HCT116 (cell line): Measurements from ENCODE around the gene ALAS1. TPM values are rescaled to one million over a fixed set of nuclear protein-coding genes. Genes with fewer than 3 reads are reported as not detected.
A peak's percentile ranks its signal among the peaks of the same experiment; 100 is the strongest.

ENCODE experiments used
- ATAC-seq: fragments of 200-7000 bp; cut with Tn5 transposase; 2 replicates; pipeline ENCODE4 v1.9.1; 2020; ENCODE audit warnings: mild to moderate bottlenecking, moderate library complexity
- BruUV-seq: library from RNA; stranded (reverse); fragments of 400-500 nt; replicated peaks from 2 replicates; lab custom pipeline; 2021; lab: Mats Ljungman, UMichigan
- CTCF ChIA-PET: fragments of 300-600 bp; sonication (Branson Sonifier 250); formaldehyde crosslinking; loops from one replicate; lab custom pipeline; 2021; ENCODE audit warnings: antibody characterized with exemption; lab: Charles Lee
- POLR2A ChIA-PET: fragments of 300-600, 350-600 bp; sonication (Branson Sonifier 250); formaldehyde crosslinking; loops from one replicate; lab custom pipeline; 2021; ENCODE audit warnings: antibody characterized with exemption; lab: Charles Lee
- RAD21 ChIA-PET, 2 experiments: fragments of 300-600 bp; sonication (Branson Sonifier 250); formaldehyde crosslinking; loops; one replicate each; lab custom pipeline; 2023; ENCODE audit warnings: low total read pairs in 2 of 2; ENCODE audit not compliant: uncharacterized antibody in 2 of 2, unreplicated experiment in 2 of 2, low non-redundant PET in 1 of 2; lab: Charles Lee
- DNase-seq: peaks from one replicate; pipeline ENCODE4 v3.0.0-alpha.2; 2010; ENCODE audit warnings: low read depth, low spot score
- H2AFZ ChIP-seq: fragments of 200-600 bp; shearing (Covaris generic), sonication (generic); 2 replicates; pipeline ENCODE4 v1.6.1; 2017; ENCODE audit warnings: low read depth, mixed run types, mixed read lengths, antibody characterized with exemption, low read length; ENCODE audit not compliant: poor library complexity, severe bottlenecking
- H3K27ac ChIP-seq: 2 replicates; pipeline ENCODE4 v1.5.1; 2012; ENCODE audit warnings: low read depth, low read length
- H3K27me3 ChIP-seq: fragments of 200-600 bp; sonication (generic); 2 replicates; pipeline ENCODE4 v1.6.1; 2016; ENCODE audit warnings: mixed run types, low read length, mixed read lengths; ENCODE audit not compliant: insufficient read depth
- H3K36me3 ChIP-seq, 2 experiments: fragments of 200-500 bp in 1 of 2; fragments of 200-600 bp in 1 of 2; sonication (Bioruptor generic) in 1 of 2; sonication (generic) in 1 of 2; 2 replicates each; pipeline versions ENCODE4 v1.5.1 to v1.6.1; 2014 to 2016; ENCODE audit warnings: low read length in 2 of 2, inconsistent platforms in 1 of 2, mixed read lengths in 1 of 2, mixed run types in 1 of 2; ENCODE audit not compliant: insufficient read depth in 2 of 2, control insufficient read depth in 1 of 2
- H3K4me1 ChIP-seq, 2 experiments: fragments of 200-600 bp in 1 of 2; sonication (generic) in 1 of 2; 2 replicates each; pipeline versions ENCODE4 v1.5.1 to v1.6.1; 2012 to 2017; ENCODE audit warnings: low read length in 2 of 2, inconsistent platforms in 1 of 2, mild to moderate bottlenecking in 1 of 2, mixed read lengths in 1 of 2, mixed run types in 1 of 2, moderate library complexity in 1 of 2; ENCODE audit not compliant: insufficient read depth in 2 of 2, control insufficient read depth in 1 of 2
- H3K4me2 ChIP-seq: fragments of 200-600 bp; sonication (generic); 2 replicates; pipeline ENCODE4 v1.6.1; 2017; ENCODE audit warnings: mixed run types, low read length, mixed read lengths
- H3K4me3 ChIP-seq, 2 experiments: fragments of 200-600 bp in 1 of 2; sonication (generic) in 1 of 2; replicated peaks in 1 of 2; 2 replicates each; pipeline ENCODE4 v1.5.1; 2011 to 2016; ENCODE audit warnings: low read length in 2 of 2, control low read depth in 1 of 2, low read depth in 1 of 2, mild to moderate bottlenecking in 1 of 2, mixed read lengths in 1 of 2, mixed run types in 1 of 2
- H3K79me2 ChIP-seq: fragments of 200-600 bp; sonication (generic); 2 replicates; pipeline ENCODE4 v1.6.1; 2017; ENCODE audit warnings: mild to moderate bottlenecking, mixed run types, low read length, moderate library complexity, mixed read lengths; ENCODE audit not compliant: insufficient read depth
- H3K9ac ChIP-seq: fragments of 200-600 bp; sonication (generic); 2 replicates; pipeline ENCODE4 v1.6.1; 2016; ENCODE audit warnings: low read length, mixed read lengths
- H3K9me2 ChIP-seq: fragments of 200-600 bp; sonication (generic), shearing (Covaris generic); 2 replicates; pipeline ENCODE4 v1.6.1; 2017; ENCODE audit warnings: mixed run types, mild to moderate bottlenecking, moderate library complexity; ENCODE audit not compliant: insufficient read depth
- H3K9me3 ChIP-seq, 2 experiments: fragments of 200-500 bp in 1 of 2; fragments of 200-600 bp in 1 of 2; sonication (Bioruptor generic) in 1 of 2; sonication (generic) in 1 of 2; 2 replicates each; pipeline ENCODE4 v1.6.1; 2014 to 2017; ENCODE audit warnings: low read length in 2 of 2, mixed read lengths in 2 of 2, inconsistent platforms in 1 of 2, low read depth in 1 of 2, mild to moderate bottlenecking in 1 of 2, mixed run types in 1 of 2, moderate library complexity in 1 of 2; ENCODE audit not compliant: control insufficient read depth in 1 of 2, insufficient read depth in 1 of 2
- H4K20me1 ChIP-seq: fragments of 200-600 bp; sonication (generic), shearing (Covaris generic); 2 replicates; pipeline ENCODE4 v1.6.1; 2017; ENCODE audit warnings: mixed run types, mild to moderate bottlenecking, moderate library complexity; ENCODE audit not compliant: insufficient read depth
- CBX3 ChIP-seq: IDR thresholded peaks from 2 replicates; pipeline ENCODE4 v1.6.1; 2012; ENCODE audit warnings: low read depth
- CEBPB ChIP-seq: IDR thresholded peaks from 2 replicates; pipeline ENCODE4 v1.6.1; 2012; ENCODE audit warnings: low read depth
- EGR1 ChIP-seq: IDR thresholded peaks from 2 replicates; pipeline ENCODE4 v1.6.1; 2012; ENCODE audit warnings: low read depth
- EZH2phosphoT487 ChIP-seq: fragments of 200-600 bp; IDR thresholded peaks from 2 replicates; pipeline ENCODE4 v1.6.1; 2018; ENCODE audit warnings: antibody characterized with exemption, borderline replicate concordance
- FOSL1 ChIP-seq: IDR thresholded peaks from 2 replicates; pipeline ENCODE4 v1.6.1; 2012; ENCODE audit warnings: low read depth
- POLR2AphosphoS5 ChIP-seq: IDR thresholded peaks from 2 replicates; pipeline ENCODE4 v1.6.1; 2011; ENCODE audit warnings: mild to moderate bottlenecking, low read depth, low read length, moderate library complexity
- RAD21 ChIP-seq: IDR thresholded peaks from 2 replicates; pipeline ENCODE4 v1.6.1; 2012; ENCODE audit warnings: low read depth, mild to moderate bottlenecking
- SIN3A ChIP-seq: IDR thresholded peaks from 2 replicates; pipeline ENCODE4 v1.6.1; 2012; ENCODE audit warnings: low read depth
- SP1 ChIP-seq: IDR thresholded peaks from 2 replicates; pipeline ENCODE4 v1.6.1; 2012; ENCODE audit warnings: low read depth
- TCF7L2 ChIP-seq: IDR thresholded peaks from 2 replicates; pipeline ENCODE4 v1.7.0; 2011; ENCODE audit warnings: borderline replicate concordance, inconsistent platforms; ENCODE audit not compliant: insufficient read depth, insufficient read length; ENCODE audit errors: extremely low read depth
- YY1 ChIP-seq: IDR thresholded peaks from 2 replicates; pipeline ENCODE4 v1.6.1; 2011; ENCODE audit warnings: low read length, low read depth, moderate library complexity, mild to moderate bottlenecking; ENCODE audit not compliant: insufficient replicate concordance; ENCODE audit errors: extremely low read depth
- ZFX ChIP-seq: fragments of 450-650 bp; IDR thresholded peaks from 2 replicates; pipeline ENCODE4 v1.6.1; 2017
- ZNF274 ChIP-seq: fragments of 200-500 bp; sonication (Bioruptor generic); IDR thresholded peaks from 2 replicates; pipeline ENCODE4 v1.6.1; 2014; ENCODE audit warnings: mild to moderate bottlenecking, low read depth, low read length, inconsistent platforms
- intact Hi-C: fragments of 100-400 bp; cut with micrococcal nuclease; formaldehyde crosslinking; loops from 2 replicates; pipeline ENCODE4 v1.10.0; 2022
- total RNA-seq: library from RNA; stranded (reverse); gene quantifications from one replicate; pipeline ENCODE4 v1.2.1, GENCODE V29; 2021; ENCODE audit not compliant: unreplicated experiment
- TF ChIP-seq, protein P1 (sequence below): IDR thresholded peaks from 2 replicates; pipeline ENCODE4 v1.6.1; 2011; ENCODE audit warnings: mild to moderate bottlenecking, low read length, moderate library complexity; ENCODE audit not compliant: insufficient replicate concordance; ENCODE audit errors: extremely low read depth
- TF ChIP-seq, protein P2 (sequence below): IDR thresholded peaks from 2 replicates; pipeline ENCODE4 v1.6.1; 2012; ENCODE audit warnings: low read depth
- TF ChIP-seq, protein P3 (sequence below), 3 experiments: fragments of 200-600 bp in 1 of 3; sonication (generic) in 1 of 3; IDR thresholded peaks in 2 of 3; conservative IDR thresholded peaks in 1 of 3; 2 replicates each; pipeline ENCODE4 v1.5.1; 2012 to 2017; ENCODE audit warnings: low read depth in 2 of 3, low read length in 2 of 3, antibody characterized with exemption in 1 of 3, borderline replicate concordance in 1 of 3, control low read depth in 1 of 3, mild to moderate bottlenecking in 1 of 3, mixed read lengths in 1 of 3, mixed run types in 1 of 3, moderate library complexity in 1 of 3; ENCODE audit not compliant: insufficient read depth in 1 of 3

Gene ALAS1
- total RNA-seq, 1 experiment from 2014 or later: 74.0 TPM

DNA sequence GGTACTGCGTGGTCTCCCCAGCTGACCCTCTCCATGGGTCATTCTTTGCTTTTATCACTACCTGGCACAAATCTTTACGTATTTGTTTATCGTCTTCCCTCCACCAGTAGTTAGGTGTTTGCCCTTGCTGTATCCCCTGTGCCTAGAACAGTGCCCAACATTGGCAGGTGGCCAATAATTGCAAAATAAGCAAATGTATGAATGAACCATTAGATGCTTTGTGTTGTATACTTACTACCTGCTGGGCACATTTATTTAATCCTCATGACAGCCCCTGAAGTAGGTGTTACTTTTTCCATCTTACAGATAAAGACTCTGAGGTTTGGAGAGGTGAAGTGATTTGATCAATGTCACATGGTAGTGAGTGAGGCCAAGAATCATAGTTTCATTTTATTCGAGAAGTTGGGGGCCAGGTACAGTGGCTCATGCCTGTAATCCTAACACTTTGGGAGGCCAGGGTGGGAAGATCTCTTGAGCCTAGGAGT lies 43.0 kb downstream of the ALAS1 start:
- no peaks in the 10 kb centered on the region for H3K27me3 ChIP-seq

More for the DNA sequence above, 43.0 kb downstream of the ALAS1 start:
- H3K9ac ChIP-seq: peak overlapping the region; percentile 87; the same call in 1 of the 2 replicates
- peak overlapping the region; percentile 84 for H3K4me2 ChIP-seq
- no peaks in the 10 kb centered on the region for H3K36me3 ChIP-seq
- H3K9me3 ChIP-seq: peaks cover 0 to 4% of the 10 kb centered on the region in 2 experiments; a peak in 1 of 4 replicates
- no peak overlapping the region for H2AFZ ChIP-seq
- RAD21 ChIA-PET: no interaction called here
- H4K20me1 ChIP-seq: no peaks in the 10 kb centered on the region
- H3K27ac ChIP-seq: peak overlapping the region; percentile 98
- H3K79me2 ChIP-seq: peaks cover 25% of the 10 kb centered on the region
- H3K4me3 ChIP-seq: no peak overlapping the region; a peak in 1 of 4 replicates
- TF ChIP-seq CBX3: no peak
- TF ChIP-seq, protein P1, sequence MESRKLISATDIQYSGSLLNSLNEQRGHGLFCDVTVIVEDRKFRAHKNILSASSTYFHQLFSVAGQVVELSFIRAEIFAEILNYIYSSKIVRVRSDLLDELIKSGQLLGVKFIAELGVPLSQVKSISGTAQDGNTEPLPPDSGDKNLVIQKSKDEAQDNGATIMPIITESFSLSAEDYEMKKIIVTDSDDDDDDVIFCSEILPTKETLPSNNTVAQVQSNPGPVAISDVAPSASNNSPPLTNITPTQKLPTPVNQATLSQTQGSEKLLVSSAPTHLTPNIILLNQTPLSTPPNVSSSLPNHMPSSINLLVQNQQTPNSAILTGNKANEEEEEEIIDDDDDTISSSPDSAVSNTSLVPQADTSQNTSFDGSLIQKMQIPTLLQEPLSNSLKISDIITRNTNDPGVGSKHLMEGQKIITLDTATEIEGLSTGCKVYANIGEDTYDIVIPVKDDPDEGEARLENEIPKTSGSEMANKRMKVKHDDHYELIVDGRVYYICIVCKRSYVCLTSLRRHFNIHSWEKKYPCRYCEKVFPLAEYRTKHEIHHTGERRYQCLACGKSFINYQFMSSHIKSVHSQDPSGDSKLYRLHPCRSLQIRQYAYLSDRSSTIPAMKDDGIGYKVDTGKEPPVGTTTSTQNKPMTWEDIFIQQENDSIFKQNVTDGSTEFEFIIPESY: no peak
- no peak for TF ChIP-seq RAD21
- no peak for TF ChIP-seq SIN3A
- TF ChIP-seq SP1: no peak
- TF ChIP-seq CEBPB: no peak
- no peak for TF ChIP-seq EZH2phosphoT487
- TF ChIP-seq TCF7L2: no peak
- TF ChIP-seq POLR2AphosphoS5: no peak
- TF ChIP-seq, protein P2, sequence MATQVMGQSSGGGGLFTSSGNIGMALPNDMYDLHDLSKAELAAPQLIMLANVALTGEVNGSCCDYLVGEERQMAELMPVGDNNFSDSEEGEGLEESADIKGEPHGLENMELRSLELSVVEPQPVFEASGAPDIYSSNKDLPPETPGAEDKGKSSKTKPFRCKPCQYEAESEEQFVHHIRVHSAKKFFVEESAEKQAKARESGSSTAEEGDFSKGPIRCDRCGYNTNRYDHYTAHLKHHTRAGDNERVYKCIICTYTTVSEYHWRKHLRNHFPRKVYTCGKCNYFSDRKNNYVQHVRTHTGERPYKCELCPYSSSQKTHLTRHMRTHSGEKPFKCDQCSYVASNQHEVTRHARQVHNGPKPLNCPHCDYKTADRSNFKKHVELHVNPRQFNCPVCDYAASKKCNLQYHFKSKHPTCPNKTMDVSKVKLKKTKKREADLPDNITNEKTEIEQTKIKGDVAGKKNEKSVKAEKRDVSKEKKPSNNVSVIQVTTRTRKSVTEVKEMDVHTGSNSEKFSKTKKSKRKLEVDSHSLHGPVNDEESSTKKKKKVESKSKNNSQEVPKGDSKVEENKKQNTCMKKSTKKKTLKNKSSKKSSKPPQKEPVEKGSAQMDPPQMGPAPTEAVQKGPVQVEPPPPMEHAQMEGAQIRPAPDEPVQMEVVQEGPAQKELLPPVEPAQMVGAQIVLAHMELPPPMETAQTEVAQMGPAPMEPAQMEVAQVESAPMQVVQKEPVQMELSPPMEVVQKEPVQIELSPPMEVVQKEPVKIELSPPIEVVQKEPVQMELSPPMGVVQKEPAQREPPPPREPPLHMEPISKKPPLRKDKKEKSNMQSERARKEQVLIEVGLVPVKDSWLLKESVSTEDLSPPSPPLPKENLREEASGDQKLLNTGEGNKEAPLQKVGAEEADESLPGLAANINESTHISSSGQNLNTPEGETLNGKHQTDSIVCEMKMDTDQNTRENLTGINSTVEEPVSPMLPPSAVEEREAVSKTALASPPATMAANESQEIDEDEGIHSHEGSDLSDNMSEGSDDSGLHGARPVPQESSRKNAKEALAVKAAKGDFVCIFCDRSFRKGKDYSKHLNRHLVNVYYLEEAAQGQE: no peak
- TF ChIP-seq, protein P3, sequence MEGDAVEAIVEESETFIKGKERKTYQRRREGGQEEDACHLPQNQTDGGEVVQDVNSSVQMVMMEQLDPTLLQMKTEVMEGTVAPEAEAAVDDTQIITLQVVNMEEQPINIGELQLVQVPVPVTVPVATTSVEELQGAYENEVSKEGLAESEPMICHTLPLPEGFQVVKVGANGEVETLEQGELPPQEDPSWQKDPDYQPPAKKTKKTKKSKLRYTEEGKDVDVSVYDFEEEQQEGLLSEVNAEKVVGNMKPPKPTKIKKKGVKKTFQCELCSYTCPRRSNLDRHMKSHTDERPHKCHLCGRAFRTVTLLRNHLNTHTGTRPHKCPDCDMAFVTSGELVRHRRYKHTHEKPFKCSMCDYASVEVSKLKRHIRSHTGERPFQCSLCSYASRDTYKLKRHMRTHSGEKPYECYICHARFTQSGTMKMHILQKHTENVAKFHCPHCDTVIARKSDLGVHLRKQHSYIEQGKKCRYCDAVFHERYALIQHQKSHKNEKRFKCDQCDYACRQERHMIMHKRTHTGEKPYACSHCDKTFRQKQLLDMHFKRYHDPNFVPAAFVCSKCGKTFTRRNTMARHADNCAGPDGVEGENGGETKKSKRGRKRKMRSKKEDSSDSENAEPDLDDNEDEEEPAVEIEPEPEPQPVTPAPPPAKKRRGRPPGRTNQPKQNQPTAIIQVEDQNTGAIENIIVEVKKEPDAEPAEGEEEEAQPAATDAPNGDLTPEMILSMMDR (IDR thresholded peaks at IDR 0.05 in 2 of 3, conservative IDR thresholded peaks at IDR 0.05 in 1 of 3; ENCODE audit: borderline replicate concordance in 1 of 3, insufficient read depth in 1 of 3, low read depth in 2 of 3, low read length in 2 of 3): no peak
- TF ChIP-seq EGR1: no peak
- no peak for TF ChIP-seq ZNF274
- TF ChIP-seq YY1: no peak
- TF ChIP-seq ZFX: no peak
- no peak for TF ChIP-seq FOSL1
- BruUV-seq: no TSS peak
- ATAC-seq: no peak
- H3K9me2 ChIP-seq: no peaks in the 10 kb centered on the region
- POLR2A ChIA-PET: interaction anchor here (1.0 to 3.9 kb wide), 8 partner anchors 8 to 148 kb away, joined by 3 to 18 read pairs (median 4); partner anchors contain the start of genes POC1A and WDR82
- intact Hi-C loops: no loop called here
- peaks cover 49 to 66% of the 10 kb centered on the region in 2 experiments for H3K4me1 ChIP-seq
- DNase-seq: no peak
- CTCF ChIA-PET: interaction anchor here (0.9 to 1.8 kb wide), 8 partner anchors 9 to 268 kb away, joined by 3 to 8 read pairs (median 4); partner anchors contain the start of genes ABHD14B and WDR82
